Cerebellar cortex (tissue), 1 donor: Measurements from ENCODE around the gene GSG1L.

Experiments
- DNase-seq: peaks from one replicate; pipeline ENCODE4 v3.0.0-alpha.2; 2015; ENCODE audit warnings: low spot score

GSG1L gene

DNA sequence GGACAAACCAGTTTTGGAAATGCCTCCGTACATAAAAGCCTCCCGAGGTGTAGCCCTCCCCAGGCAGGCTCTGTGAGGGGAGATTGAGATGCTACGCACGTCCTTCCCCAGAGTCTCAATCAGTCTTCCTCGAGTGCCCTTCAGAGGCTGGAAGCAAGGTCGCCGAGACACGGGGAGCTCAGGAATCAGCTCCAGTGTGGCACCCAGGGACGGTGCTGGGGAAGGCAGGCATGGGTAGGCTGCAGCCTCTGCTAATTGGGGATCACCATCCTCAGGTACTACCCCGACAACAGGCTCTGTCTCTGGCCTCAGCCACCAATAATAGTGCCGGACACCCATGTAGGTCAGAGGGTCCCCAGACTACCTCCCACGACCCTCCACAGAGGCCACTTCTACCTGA, 28.1 kb upstream of the GSG1L start:
- no peak for DNase-seq

DNA sequence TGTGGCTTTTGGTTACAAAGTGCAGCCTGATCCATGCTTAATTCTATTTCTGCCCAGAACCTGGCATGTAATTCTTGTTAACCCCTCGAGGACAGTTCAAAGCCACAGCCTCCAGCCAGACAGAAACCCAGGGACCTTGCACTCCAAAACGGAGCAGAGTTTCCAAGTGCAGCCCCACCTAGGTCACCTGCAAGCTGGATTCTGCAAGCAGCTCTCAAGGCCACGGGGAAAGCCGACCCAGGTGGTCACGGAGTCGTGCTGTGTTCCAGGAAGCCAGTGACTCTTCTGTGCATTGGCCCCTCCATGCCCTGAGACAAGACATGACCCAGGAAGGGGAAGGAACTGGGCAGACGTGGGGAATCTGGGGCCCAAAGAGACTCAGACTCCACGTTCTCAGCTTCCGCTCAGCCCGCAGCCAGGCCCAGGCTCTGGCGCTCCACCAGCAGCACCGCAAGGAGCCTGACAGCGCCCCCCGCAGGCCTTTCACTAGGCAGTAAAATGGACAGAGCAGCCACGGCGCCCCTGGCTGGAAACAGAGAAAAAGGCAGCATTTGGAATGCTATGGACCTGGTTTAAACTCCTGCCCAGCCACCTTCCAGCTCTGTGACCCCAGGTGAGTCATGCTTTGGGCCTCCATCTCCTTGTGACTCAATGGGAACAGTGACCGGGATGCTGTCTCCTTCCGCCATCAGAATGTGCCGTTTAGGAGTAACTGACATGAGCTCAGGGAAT, 27.3 kb upstream of the GSG1L start:
- no peak for DNase-seq

DNA sequence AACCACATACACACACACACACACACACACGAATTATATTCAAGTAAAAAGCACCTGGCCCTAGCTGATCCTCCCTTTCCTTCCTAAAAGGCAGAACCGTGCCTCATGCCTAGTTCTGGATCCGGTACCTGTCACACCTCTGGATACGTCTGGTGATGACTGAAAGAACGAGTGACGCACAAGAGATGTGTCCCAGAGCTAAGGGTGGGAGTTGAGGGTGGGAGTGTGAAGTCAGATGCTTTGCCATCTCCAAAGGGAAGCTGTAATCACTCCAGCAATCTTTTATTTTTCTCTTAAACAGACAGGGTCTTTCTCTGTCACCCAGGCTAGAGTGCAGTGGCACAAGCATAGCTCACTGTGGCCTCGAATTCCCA, 26.5 kb upstream of the GSG1L start:
- DNase-seq: no peak

DNA sequence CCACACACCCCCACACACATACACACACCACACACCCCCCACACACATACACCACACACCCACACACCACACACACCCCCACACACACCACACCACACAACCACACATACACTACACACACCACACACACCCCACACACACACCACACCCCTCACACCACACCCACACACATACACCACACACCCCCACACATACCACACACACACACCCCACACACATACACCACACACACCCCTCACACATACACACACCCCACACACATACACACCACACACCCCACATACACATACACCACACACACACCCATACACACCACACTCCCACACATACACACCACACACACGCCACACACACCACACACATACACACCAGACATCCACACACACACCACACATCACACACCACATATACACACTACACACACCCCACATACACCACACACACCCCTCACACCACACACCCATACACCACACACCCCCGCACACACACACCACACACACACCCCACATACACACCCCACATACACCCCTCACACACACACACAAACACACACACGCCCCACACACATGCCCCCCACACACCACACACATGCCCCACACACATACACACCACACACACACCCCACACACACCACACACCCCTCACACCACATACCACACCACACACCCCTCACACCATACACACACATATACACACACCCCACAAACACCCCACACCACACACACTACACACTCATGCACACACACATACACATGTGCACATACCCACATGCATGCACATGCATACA, 25.9 kb upstream of the GSG1L start:
- DNase-seq: no peak

DNA sequence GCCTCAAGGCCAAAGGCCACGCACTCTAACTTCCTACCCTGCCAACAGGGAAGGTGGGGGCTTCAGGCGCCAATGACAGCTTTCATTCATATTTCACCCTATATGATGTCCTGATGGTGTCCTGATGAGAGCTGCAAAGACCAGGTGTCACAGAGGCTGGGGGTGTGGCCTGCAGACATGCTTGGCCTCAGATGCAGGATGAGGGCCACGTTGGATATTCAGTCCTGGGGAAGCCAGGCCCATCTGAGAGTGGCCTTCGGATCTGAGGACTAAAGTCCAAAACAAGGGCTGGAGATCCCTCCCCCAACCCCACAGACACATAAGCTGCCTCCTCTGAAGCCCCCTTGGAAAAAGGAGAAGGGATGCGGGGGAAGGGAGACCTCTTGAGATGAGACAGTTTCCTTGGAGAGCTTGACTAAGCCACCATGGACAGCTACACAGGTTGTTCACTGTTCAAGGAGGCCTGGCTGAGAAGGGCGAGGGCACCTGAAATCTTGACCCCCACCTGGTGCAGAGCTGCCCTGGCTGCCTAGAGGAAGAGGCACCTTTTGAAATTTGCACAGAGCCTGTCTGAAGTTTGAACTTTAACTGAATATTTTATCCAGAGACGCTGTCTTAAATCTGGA, 24.3 kb upstream of the GSG1L start:
- peak; percentile 22 for DNase-seq

DNA sequence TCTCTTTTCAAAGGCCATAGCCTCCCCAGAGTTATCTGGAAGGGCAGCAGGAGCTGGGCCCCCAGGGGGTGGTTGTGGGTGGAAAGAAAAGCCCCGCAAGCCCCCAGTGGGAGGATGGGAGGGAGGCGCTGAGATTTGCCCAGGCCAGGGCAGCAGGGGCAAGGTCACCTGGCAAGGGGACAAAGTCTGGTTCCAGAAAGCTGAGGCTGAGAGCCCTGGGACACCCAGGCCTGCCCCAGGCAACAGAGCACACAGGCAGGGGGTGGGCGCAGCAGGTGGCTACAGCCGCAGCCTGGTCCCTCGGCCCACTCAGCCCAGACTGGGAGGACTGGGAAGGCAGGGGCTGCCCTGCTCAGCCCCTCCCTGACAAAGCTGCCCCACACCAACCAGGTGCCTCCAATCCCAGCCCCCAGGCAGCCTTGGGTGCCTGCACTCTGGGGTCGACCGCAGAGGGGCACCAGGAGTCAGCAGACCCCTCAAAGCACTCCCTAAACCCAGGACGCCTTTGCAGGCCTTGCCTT, 23.7 kb upstream of the GSG1L start:
- no peak for DNase-seq

DNA sequence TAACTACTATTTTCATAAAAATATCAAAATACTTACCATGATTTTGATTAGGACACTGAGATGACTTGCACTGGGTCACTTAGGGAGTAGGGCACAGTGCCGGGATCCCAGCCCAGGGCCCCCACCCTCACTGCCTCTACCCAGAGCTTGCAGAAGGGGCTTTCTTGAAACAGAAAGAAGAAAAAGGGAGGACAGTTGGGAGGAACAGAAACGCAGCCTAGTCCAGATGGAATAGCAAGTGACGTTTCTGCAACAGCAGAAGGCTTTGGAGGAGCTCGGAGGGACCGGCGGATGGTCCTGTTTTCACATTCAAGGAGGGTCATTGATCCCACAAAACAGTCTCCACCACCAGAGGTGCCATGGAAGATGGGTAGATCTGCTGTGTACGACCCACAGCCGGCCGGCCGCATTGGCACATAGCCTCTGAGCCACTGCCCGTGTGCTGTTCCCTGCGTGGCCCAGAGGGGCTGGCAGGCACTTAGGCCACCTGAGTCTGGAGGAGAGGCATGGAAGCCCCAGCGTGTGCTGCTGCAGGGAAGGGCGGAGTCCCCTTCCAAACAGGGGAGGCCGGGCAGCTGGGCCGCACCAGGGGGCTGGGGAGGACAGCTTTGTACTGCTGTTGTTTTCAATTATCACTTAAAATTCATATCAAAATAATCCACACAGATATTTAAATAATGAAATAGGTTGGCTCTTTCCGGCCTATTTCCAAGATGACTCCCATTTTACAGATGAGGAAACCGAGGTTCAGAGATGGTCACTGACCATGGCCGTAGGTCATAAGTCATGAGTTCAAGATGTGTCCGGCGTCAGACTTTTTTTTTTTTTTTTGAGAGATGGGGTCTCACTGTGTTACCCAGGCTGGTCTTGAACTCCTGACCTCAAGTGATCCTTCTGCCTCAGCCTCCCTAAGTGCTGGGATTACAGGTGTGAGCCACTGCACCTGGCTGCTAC, 22.9 kb upstream of the GSG1L start:
- DNase-seq: no peak

DNA sequence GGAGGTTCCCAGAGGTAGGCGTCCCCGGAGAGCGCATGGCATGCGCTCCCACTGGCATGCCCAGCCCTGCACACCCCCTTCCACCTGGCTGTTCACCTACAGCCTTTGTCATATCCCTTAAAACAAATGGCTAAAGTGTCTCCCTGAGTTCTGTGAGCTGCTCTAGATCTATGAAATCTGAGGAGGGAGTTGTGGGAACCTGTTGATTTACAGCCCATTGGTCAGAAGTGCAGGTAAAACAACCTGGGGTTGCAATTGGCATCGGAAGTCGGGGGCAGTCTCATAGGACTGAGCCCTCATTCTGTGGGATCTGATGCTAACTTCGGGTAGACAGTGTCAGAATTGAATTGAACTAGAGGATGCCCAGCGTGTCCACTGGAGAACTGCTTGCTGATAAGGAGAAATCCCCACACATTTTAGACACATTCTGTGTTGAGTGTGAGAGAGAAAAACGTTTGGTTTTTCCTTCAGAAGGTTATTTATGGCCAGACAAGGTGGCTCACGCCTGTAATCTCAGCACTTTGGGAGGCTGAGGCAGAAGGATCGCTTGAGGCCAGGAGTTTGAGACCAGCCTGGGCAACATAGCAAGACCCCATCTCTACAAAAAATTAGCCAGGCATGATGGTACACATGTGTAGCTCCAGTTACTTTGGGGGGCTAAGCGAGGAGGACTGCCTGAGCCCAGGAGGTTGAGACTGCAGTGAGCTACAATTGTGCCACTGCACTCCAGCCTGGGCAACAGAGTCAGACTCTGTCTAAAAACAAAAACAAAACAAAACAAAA, 22.1 kb upstream of the GSG1L start:
- DNase-seq: no peak

DNA sequence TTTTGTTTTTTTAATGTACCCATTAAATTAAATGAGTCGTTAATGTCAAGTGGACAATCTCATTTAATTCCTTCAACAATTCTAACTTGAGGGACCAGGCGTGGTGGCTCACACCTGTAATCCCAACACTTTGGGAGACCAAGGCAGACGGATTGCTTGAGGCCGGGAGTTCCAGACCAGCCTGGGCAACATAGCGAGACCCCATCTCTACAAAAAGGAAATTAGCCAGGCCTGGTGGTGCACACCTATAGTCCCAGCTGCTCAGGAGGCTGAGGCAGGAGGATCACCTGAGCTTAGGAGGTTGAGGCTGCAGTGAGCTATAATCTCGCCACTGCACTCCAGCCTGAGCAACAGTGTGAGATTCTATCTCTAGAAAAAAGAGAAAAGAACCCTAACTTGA, 20.7 kb upstream of the GSG1L start:
- no peak for DNase-seq

DNA sequence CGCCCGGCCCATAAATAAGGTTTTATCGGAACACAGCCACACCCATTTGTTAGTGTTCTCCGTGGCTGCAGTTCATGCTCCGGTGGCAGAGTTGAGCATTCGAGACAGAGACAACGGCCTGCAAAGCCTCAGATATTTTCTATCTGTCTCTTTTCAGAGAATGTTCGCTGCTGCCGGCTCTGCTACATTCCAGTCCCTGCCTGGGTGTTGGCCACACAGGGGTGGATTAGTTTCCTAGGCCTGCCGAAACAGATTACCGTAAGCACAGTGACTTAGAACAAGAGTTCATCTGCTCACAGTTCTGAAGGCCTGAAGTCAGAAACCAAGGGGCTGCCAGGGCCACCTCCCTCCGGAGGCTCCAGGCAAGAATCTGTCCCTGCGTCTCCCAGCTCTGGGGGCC, 19.1 kb upstream of the GSG1L start:
- DNase-seq: no peak

DNA sequence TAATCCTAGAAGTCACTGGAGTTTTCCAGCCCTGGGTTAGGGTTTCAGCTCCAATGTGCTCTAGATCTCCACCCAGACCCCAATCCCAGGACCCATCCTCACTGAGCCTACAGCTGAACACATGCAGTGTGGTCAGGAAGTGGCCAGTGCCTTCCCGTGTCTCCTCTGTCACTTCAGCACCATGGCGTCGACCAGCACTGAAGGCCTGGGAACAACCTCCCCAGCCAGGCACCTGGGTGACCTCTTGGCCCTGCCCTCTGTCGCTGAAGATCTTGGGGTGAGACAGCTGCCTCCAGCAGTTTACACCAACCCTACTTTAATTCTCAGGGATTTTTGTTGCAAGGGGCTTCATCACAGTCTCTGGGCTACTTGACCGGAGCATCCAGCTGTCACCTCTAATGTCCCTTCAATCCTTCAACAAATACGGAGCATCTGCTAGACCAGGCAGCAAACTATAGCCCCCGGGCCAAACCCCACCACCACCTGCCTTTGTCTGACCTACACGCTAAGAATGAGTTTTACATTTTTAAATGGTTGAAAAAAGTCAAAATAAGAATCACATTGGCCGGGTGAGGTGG, 18.0 kb upstream of the GSG1L start:
- no peak for DNase-seq

DNA sequence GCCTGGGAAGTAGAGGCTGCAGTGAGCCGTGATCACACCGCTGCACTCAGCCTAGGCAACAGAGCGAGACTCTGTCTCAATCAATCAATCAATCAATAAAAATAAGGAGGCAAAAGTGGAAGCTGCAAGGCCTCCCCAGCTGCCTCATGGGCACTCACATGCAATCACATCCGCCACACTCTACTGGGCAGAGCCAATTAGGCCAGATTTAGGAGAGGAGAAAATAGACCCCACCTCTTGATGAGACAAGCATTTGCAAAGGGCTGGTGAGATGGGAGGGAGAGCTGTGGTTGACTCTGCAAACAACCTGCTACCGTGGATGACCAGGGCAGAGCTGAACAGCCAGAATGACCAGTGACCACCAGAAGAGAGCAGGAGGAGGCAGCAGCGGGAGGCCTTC, 14.7 kb upstream of the GSG1L start:
- DNase-seq: no peak

DNA sequence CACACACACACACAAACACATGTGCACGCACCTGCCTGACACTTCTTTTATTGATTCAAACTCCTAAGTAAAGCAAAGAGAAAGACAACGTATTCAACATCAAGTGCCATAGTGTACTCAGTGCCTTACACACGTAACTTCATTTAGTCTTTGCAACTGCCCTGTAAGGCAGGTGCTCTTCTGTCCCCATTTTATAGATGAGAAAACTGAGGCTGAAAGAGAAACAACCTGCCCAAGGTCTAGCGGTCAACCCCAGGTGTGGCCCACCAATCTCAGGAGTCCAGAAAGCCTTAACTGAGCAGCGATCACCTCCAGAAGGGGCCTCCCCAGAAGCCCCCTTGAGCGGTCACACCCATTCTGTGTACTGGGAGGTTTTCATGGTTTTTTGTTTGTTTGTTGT, 10.3 kb upstream of the GSG1L start:
- DNase-seq: no peak

DNA sequence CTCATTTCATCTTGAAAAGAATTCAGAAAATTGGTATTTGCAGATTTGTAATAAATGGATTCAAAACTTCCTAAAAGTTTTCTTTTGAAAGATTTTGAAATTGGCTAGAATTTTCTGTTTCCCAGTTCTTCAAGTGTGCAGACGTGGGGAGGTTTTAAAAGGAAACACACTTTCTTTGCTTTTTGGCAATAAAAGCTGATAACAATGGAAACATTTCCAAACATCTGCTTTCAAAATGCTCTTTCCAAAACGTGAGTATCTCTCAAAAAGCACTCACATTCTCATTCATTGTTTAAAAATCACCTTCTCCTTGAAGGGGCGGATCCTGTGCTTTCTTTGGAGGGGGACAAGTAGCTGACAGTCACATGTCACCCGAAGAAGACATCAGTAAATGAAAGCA, 8.6 kb upstream of the GSG1L start:
- no peak for DNase-seq

DNA sequence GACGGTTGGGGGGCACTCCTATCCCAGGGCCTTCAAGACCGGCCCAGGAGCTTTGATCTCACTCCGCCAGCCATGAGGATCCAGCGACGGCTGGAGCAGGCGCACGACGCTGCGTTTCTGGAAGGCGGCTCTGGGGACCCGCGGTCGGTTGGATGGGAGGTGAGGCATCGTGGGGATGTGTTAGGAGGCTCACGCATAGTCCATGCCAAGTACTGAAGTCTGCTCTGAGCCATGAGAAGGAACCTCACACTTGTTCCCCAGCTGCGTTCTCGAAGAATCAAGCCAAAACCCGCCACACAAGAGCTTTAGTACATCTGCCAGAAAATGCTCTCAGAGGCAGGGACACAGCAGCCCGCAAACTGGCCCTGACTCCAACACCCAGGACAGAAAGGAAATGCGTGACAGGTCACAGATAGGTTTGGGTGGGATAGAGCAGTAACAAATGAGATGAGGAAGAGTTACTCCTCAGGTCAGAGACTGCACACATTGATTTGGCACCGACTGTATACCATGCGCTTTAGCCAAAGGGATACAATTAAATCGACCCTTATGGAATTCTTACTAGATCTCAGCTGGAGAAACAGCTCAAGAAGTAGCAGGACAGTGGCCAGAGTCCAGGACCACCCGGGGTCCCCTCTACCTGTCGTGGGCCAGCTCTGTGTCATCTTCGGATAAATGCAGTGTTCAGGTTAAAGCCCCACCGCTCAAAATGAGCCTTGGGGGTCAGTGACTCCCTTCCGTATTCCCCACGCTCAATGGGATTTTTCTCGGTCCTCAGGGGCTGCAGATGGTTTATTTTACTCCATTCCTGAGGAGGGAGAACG, 6.7 kb upstream of the GSG1L start:
- DNase-seq: no peak

DNA sequence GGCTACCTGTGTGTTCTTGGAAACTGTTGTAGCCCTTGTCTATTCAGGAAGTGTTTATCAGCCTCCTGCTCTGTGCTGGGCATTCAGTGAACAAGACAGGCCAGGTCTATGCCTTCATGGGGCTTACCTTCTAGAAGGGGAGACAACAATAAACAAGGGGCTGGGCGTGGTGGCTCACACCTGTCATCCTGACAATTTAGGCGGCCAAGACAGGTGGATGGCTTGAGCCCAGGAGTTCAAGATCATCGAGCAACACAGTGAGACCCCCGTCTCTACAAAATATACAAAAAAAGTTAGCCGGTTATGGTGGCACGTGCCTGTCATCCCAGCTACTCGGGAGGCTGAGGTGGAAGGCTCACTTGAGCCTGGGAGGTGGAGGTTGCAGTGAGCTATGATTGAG, 5.5 kb upstream of the GSG1L start:
- DNase-seq: no peak

DNA sequence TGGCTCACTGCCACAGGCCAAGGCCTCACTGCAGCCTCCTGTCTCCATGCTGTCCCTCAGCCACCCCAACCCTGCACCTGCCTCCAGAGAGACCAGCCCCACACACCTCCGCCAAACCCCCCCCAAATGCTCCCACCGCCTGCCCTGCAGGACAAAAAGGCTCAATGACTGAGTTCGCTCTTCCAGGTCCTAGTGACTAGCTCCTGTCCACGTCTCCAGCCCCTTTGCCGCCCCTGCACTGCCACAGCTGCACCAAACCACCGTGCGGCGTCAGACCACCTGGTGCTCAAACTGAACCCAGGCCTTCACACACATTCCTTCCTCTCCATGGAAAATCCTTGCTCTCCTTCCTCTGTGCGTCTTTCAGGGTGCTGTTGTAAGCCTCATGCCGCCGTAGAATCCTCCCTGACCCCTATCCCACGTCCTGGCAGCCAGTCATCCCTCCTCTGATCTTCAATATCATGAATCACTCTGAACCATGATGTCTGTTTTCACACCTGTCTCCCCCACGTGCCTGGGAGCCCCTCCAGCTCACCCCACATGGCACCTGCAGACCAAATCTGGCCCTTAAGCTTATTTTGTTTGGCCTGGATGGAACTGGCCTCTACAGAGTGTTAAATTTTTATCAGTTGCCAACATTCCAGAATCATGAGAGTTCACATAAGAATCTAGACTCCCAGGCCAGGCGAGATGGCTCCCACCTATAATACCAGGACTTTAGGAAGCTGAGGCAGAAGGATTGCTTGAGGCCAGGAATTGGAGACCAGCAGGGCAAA, 4.3 kb upstream of the GSG1L start:
- no peak for DNase-seq

DNA sequence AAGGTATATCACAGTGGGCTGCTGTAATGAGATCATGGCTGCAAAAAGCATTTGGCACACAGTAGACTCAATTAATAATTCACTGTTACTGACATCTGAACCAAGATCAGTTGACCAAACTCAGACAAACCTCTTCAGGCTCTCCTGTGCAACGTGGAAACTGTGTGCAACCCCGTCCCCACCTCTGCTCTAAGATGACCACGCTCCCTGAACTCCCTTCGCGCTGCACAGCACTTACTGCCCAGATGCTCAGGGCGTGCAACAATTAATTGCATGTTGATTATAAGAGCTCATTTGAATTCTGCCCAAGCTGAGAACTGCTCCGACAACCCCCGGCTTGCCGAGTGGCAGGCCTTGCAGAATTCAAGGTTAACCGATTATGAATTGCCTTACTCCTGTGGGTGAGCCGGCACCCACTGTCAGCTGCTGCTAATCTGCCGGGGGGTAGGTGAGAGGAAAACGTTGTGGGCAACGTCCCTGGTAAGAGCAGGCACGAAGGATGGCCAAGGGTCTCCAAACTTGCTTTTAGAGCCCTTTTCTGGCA, 1.3 kb upstream of the GSG1L start:
- no peak for DNase-seq

DNA sequence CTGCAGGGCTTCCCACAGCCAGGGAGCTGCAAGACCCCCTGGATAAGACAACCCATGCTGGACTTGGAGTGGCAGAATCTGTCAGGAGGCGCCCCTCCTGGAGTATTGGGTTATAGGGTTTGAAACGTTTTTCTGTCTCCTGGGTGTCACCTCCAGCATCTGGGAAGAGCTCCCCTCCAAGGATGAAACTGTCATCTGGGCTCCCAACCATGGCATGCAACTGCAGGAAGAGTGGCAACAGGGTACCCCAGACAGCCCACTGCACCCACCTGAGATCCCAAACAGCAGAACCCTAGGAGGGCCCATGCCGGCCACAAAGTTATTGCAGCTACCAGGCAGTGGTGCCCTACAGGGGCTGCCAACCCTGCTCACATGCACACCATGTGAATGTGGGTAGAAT, 636 bp upstream of the GSG1L start:
- no peak for DNase-seq
